ENCODE results near the gene MYBPC1.
"Not testable (repeated sequence)": the region's sequence is repeated elsewhere in the genome, so short reads cannot be mapped to it uniquely, and the experiment has no call there.

The MYBPC1 gene

DNA sequence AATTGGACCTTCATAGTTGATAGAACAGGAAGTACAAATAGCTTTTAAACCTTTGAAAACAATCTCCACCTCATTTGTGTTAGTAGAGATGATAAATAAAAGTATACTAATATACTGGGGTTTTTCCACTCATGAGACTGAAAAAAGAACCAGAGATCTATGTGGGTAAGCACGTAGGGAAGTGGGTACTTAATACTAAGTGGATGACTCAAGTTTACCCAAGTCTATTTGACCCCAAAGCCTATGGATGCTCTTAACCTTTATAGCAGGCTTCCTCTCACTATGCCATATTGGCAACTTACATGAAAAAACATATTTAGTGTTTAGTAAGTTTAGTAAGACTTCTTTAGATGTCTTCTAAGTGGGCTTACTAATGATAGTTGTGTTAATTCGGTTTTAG, 53.4 kb downstream of the MYBPC1 start:
- H3K27ac ChIP-seq = no peak overlapping the region

DNA sequence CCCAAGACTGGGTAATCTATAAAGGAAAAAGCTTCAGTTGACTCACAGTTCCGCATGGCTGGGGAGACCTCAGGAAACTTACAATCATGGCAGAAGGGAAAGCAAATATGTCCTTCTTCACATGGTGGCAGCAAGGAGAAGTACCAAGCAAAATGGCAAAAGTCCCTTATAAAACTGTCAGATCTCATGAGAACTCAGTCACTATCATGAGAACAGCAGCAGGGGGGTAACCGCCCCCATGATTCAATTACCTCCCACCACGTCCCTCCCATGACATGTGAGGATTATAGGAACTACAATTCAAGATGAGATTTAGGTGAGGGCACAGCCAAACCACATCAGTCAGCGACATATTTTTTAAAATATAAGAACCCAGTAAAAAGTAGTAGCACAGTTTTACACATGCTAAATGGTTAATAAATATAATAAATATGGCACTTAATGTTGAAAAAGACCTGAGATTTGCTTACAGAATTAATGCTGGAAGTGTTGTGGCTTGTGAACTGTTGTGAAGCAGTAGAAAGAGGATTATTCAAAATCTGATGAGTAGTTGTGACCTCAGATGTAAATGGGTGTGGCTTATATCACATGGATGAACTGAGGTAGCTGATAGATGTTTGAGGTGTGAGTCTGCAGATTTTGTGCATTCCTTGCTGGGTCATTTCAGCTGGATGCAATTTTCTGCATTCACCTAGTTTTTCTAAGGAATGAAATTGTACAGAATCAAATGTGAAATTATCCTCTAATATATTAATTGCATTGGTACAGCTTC, 55.8 kb downstream of the MYBPC1 start:
- DNase-seq (ENCODE audit: low read depth, low spot score) = no peak
- no peak overlapping the region for H3K27ac ChIP-seq

More for the DNA sequence above, 53.4 kb downstream of the MYBPC1 start:
- no peak for DNase-seq (ENCODE audit: low read depth, low spot score)

DNA sequence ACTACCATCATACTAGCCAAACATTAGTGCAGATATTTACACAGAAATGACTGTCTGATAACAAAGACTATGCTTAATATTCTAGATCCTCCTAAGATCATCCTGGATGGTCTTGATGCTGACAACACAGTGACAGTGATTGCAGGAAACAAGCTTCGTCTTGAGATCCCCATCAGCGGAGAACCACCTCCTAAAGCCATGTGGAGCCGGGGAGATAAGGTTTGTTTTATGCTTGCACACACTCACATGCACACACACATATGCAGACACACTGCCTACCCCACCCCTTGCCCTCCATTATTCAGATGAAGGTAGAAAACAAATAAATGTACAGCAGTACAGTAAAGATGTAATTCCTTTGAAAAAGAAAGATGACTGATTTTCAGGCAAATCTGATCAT, 58.3 kb downstream of the MYBPC1 start:
- H3K27ac ChIP-seq = no peak overlapping the region
- no peak for DNase-seq (ENCODE audit: low read depth, low spot score)

DNA sequence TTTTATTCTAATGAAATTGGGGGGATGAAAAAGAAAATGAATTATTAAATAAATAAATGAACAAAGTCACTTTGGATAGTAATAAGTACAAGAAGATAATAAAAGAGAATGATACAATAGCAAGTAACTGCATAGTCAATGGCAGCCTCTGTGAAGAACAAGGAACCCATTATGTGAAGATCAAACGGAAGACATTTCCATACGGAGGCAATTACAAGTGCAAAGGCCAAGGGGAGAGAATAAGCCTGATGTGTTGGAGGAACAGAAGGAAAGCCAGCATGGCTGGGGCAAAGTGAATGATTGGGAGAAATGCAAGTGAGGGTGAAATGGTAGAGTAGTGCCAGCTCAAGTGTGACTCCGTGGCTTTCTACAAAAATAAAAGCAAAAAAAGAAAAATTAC, 58.7 kb downstream of the MYBPC1 start:
- DNase-seq (ENCODE audit: low read depth, low spot score) = no peak
- no peak overlapping the region for H3K27ac ChIP-seq

GRCh38 chr12:101654442-101654841, 59.7 kb downstream of the MYBPC1 start:
- no peak overlapping the region for H3K27ac ChIP-seq
- DNase-seq (ENCODE audit: low read depth, low spot score) = no peak

- DNase-seq (ENCODE audit: low read depth, low spot score) = no peak
- no peak overlapping the region for H3K27ac ChIP-seq
These were observed 60.6 kb downstream of the MYBPC1 start for GRCh38 chr12:101655393-101655792.

DNA sequence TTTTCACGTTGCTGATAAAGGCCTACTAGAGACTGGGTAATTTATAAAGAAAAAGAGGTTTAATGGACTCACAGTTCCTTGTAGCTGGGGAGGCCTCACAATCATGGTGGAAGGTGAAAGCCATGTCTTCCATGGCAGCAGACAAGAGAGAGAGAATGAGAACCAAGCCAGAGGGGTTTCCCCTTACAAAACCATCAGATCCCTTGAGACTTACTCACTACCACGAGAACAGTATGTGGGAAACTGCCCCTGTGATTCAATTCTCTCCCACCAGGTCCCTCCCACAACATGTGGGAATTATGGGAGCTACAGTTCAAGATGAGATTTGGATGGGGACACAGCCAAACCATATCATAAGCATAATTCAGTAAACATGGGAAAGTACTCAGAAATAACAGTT, 65.9 kb downstream of the MYBPC1 start:
- not testable (repeated sequence) for H3K27ac ChIP-seq; DNase-seq (ENCODE audit: low read depth, low spot score)

DNA sequence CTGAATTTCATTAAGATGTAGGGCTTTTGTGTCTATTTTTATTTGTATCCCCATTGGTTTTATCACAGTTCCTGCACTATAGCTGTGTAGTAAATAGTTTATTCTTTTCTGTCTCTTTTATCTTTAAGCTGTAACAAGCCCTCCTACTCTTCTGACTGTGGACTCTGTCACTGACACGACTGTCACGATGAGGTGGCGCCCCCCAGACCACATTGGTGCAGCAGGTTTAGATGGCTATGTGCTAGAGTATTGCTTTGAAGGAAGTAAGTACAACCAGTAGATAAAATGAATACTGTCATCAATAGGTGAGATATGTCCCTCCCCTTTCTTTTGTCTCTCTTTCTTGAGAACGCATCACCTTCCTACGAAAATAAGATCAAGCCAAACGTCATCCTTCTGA, 68.5 kb downstream of the MYBPC1 start:
- no peak for DNase-seq (ENCODE audit: low read depth, low spot score)
- no peak overlapping the region for H3K27ac ChIP-seq

GRCh38 chr12:101664992-101665391, 70.2 kb downstream of the MYBPC1 start:
- no peak overlapping the region for H3K27ac ChIP-seq

DNA sequence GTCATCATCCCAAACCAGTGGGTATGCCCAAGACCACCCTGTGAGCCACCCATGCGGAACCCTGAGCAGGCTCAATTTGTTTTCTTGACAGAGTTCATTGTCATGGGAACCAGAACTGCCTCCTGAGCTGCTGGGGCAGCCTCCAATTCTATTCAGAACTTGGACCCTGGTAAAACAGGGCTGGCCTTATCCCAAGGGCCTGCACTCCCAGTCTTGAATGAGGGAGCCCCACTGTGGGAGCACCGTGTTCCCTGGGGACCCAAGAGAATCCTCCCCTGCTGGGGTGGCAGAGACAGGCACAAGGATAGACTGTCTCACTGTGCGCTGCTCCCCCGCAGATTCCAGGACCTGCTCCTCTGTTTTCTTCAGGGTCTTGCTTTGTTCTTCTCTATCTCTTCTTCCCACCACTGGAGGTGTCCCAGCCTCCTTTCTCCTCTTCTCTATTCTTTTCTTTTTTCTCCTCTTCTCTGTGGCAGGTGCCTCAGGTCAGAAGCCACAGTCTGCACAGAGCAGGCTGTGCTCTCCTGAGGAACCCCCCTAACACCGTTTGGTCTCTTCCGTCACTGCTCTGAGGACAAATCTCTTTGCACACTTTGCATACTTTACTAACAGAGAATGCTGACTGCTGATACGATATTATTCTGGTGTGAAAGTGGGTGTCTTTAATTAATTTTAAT, 71.4 kb downstream of the MYBPC1 start:
- DNase-seq (ENCODE audit: low read depth, low spot score) = no peak
- H3K27ac ChIP-seq = no peak overlapping the region

More at GRCh38 chr12:101664992-101665391, 70.2 kb downstream of the MYBPC1 start:
- DNase-seq (ENCODE audit: low read depth, low spot score) = no peak

DNA sequence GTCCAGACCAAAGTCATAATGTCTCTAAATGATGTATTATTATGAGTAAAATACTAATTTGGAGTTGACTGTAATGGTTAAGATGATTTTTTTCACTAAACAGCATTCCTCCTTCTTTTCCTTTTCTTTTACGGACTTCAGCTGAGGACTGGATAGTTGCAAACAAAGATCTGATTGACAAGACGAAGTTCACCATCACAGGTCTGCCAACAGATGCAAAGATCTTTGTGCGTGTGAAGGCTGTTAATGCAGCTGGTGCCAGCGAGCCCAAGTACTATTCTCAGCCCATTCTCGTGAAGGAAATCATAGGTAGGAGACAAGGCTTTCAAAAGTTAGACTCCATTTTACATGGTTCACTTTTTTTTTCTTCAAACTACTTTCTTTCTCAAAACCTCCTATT, 72.8 kb downstream of the MYBPC1 start:
- no peak overlapping the region for H3K27ac ChIP-seq
- no peak for DNase-seq (ENCODE audit: low read depth, low spot score)

DNA sequence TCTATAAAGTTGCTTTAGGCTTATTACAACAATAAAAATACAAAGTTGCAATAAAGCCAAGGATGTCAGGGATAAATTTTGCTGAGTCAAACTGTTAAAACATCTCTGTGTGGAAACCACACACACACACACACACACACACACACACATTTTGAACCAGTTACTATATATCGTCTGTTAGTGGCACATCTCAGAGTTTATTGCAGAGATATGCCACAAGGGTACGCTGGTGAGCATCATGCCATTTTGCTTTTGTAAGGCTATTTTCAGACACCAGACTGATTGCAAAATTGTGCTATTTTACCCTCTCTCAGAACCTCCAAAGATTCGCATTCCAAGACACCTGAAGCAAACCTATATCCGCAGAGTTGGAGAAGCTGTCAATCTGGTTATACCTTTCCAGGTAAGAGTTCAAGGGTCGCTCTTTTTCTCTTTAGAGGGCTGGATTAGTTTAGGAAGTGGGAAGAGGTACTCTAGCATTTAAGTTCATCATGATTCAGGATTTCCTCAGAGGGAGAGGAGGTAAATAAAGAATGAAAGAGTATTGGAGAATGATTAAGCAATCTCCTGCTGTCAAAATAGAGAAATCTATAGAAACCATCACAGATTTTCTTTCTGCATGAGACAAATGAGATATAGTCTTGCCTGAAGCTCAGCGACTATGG, 75.4 kb downstream of the MYBPC1 start:
- no peak for DNase-seq (ENCODE audit: low read depth, low spot score)
- H3K27ac ChIP-seq = no peak overlapping the region

GRCh38 chr12:101671157-101671791, 76.5 kb downstream of the MYBPC1 start:
- no peak overlapping the region for H3K27ac ChIP-seq
- no peak for DNase-seq (ENCODE audit: low read depth, low spot score)

- no peak for DNase-seq (ENCODE audit: low read depth, low spot score)
- H3K27ac ChIP-seq = no peak overlapping the region
These were observed 77.1 kb downstream of the MYBPC1 start for GRCh38 chr12:101671833-101672232.

DNA sequence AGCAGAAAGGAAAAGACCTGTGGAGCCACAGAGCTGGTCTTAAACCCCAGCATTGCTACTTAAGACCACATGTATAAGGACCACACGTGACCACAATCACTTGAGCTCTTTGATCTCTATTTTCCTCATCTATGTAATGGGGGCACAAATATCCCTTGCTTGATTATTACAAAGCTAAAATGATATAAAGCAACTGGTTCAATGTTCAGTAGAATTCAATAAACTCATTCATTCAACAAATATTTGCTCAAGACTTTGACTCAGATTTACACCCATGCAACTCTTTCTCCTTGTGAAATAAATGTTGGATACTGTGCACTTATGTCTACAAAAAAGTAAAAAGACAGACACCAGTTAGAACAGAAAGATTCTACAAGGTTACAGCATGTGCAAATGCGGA, 80.8 kb downstream of the MYBPC1 start:
- no peak overlapping the region for H3K27ac ChIP-seq
- DNase-seq (ENCODE audit: low read depth, low spot score) = no peak

DNA sequence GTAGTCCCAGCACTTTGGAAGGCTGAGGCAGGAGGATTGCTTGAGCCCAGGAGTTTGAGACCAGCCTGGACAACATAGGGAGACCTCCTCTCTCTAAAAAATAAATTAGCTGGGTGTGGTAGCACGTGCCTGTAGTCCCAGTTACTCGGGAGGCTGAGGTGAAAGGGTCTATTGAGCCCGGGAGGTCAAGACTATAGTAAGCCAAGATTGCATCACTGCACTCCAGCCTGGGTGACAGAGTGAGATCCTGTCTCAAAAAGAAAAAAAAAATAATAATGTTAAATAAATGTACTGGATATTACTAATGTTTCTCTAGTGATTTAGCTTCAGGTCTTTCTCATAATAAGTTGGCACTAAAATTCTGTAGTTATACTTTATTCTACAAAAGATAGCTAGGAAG, 81.7 kb downstream of the MYBPC1 start:
- DNase-seq (ENCODE audit: low read depth, low spot score) = not testable (repeated sequence)

DNA sequence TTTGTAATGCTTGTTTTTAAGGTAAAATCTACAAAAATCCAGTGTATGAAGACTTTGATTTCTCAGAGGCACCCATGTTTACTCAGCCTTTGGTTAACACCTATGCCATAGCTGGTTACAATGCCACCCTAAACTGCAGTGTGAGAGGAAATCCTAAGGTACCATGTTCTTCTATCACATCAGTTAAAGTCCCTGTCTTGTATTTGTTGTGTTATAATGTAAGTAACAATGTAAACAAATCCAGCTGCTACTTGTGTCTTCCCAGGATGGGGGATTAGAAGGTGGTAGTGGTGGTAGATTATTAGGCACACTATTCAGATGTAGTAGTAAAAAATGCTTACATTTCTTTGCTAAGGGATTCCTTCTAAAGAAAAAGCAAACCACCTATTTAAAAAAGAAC, 83.3 kb downstream of the MYBPC1 start:
- no peak for DNase-seq (ENCODE audit: low read depth, low spot score)

More for the DNA sequence above, 81.7 kb downstream of the MYBPC1 start:
- H3K27ac ChIP-seq = not testable (repeated sequence)

DNA sequence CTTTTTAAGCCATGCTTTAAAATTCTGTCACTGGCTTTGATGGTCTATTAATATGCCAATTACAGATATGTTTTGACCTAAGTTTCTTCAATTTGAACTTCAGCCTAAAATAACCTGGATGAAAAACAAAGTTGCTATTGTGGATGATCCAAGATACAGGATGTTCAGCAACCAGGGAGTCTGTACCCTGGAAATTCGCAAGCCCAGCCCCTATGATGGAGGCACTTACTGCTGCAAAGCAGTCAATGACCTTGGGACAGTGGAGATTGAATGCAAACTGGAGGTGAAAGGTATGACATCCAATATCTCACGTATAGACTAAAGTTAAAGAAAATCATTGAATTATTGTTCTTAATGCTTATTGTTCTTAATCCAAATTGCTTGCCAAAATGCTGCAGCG, 85.5 kb downstream of the MYBPC1 start:
- no peak overlapping the region for H3K27ac ChIP-seq
- no peak for DNase-seq (ENCODE audit: low read depth, low spot score)

More for the DNA sequence above, 83.3 kb downstream of the MYBPC1 start:
- H3K27ac ChIP-seq = no peak overlapping the region

DNA sequence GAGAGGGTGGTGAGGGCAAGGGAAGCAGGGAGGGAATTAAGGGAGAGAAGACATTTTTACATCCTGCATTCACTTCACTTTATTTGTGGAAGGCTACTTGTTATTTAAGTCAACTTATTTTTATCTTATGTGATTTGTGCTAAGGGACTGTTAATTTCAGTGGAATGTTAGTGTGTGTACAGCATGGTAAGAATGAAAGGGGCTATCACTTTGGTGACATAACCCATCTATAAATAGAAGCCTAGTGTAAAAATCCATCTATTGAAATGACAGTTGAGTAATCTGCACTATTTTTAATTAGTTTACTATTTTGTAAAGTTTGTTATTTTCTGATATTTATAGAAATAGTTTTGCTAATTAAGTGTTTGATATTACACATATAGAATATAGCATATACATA, 85.9 kb downstream of the MYBPC1 start:
- H3K27ac ChIP-seq = no peak overlapping the region
- DNase-seq (ENCODE audit: low read depth, low spot score) = no peak

GRCh38 chr12:101681627-101682026, 86.9 kb downstream of the MYBPC1 start:
- not testable (repeated sequence) for H3K27ac ChIP-seq; DNase-seq (ENCODE audit: low read depth, low spot score)

GRCh38 chr12:101685092-101685491, 90.3 kb downstream of the MYBPC1 start:
- no peak for DNase-seq (ENCODE audit: low read depth, low spot score)

More at GRCh38 chr12:101685092-101685491, 90.3 kb downstream of the MYBPC1 start:
- H3K27ac ChIP-seq = no peak overlapping the region
